PC-3 (cell line): ENCODE measurements around the gene RNF148. TPM values are rescaled to one million over a fixed set of nuclear protein-coding genes. Genes with fewer than 3 reads are reported as not detected.
"Not testable (repeated sequence)": the region's sequence is repeated elsewhere in the genome, so short reads cannot be mapped to it uniquely, and the experiment has no call there.

Experiments used
- ATAC-seq: fragments of 200-7000 bp; cut with Tn5 transposase; 2 replicates; pipeline ENCODE4 v1.9.1; 2020; ENCODE audit warnings: mild to moderate bottlenecking, moderate library complexity
- BruUV-seq: library from RNA; stranded (reverse); fragments of 400-500 nt; replicated peaks from 2 replicates; lab custom pipeline; 2021; lab: Mats Ljungman, UMichigan
- CTCF ChIA-PET: fragments of 300-600 bp; sonication (Branson Sonifier 250); formaldehyde crosslinking; loops from one replicate; lab custom pipeline; 2022; ENCODE audit warnings: antibody characterized with exemption; lab: Charles Lee
- POLR2A ChIA-PET: fragments of 300-600 bp; sonication (Branson Sonifier 250); formaldehyde crosslinking; loops from one replicate; lab custom pipeline; 2022; ENCODE audit warnings: antibody characterized with exemption; ENCODE audit not compliant: unreplicated experiment; lab: Charles Lee
- DNase-seq: peaks from one replicate; pipeline ENCODE4 v3.0.0-alpha.2; 2015
- H2AFZ ChIP-seq: fragments of 300-600 bp; sonication (generic); 2 replicates; pipeline ENCODE4 v1.6.0; 2016; ENCODE audit warnings: antibody characterized with exemption, low read length
- H3F3A ChIP-seq: fragments of 300-600 bp; sonication (generic); one replicate; pipeline ENCODE4 v1.6.0; 2017; ENCODE audit warnings: antibody characterized with exemption, low read length, control low read depth, mild to moderate bottlenecking; ENCODE audit not compliant: unreplicated experiment
- H3K27ac ChIP-seq: fragments of 300-600 bp; sonication (generic); 2 replicates; pipeline ENCODE4 v1.5.1; 2016; ENCODE audit warnings: mild to moderate bottlenecking, low read length
- H3K27me3 ChIP-seq: fragments of 300-600 bp; sonication (generic); 2 replicates; pipeline ENCODE4 v1.6.1; 2016; ENCODE audit warnings: low read length, mixed read lengths
- H3K36me3 ChIP-seq: fragments of 300-600 bp; sonication (generic); 2 replicates; pipeline ENCODE4 v1.6.1; 2016; ENCODE audit warnings: low read depth, mixed run types, low read length, mixed read lengths
- H3K4me1 ChIP-seq: fragments of 300-600 bp; sonication (generic); 2 replicates; pipeline ENCODE4 v1.5.1; 2016; ENCODE audit warnings: low read length; ENCODE audit not compliant: insufficient read depth
- H3K4me2 ChIP-seq: fragments of 300-600 bp; sonication (generic); 2 replicates; pipeline ENCODE4 v1.6.0; 2016; ENCODE audit warnings: low read length
- H3K4me3 ChIP-seq: fragments of 300-600 bp; sonication (generic); 2 replicates; pipeline ENCODE4 v1.5.1; 2016; ENCODE audit warnings: mild to moderate bottlenecking, low read length, mixed read lengths
- H3K79me2 ChIP-seq: fragments of 300-600 bp; sonication (generic); 2 replicates; pipeline ENCODE4 v1.6.1; 2017; ENCODE audit warnings: low read length, mixed read lengths
- H3K9ac ChIP-seq: fragments of 300-600 bp; sonication (generic); 2 replicates; pipeline ENCODE4 v1.6.0; 2016; ENCODE audit warnings: mild to moderate bottlenecking, low read length
- H3K9me2 ChIP-seq: fragments of 300-600 bp; sonication (generic); replicated peaks from 2 replicates; pipeline ENCODE4 v1.6.1; 2016; ENCODE audit warnings: mixed run types, low read length, mixed read lengths
- H3K9me3 ChIP-seq: fragments of 300-600 bp; sonication (generic); 2 replicates; pipeline ENCODE4 v1.6.1; 2016; ENCODE audit warnings: low read length, mixed read lengths
- H4K20me1 ChIP-seq: fragments of 300-600 bp; sonication (generic); 2 replicates; pipeline ENCODE4 v1.6.1; 2016; ENCODE audit warnings: low read length, mixed read lengths
- EZH2 ChIP-seq: fragments of 300-600 bp; sonication (generic); IDR thresholded peaks from one replicate; pipeline ENCODE4 v1.6.1; 2017; ENCODE audit warnings: antibody characterized with exemption, mild to moderate bottlenecking, low read length; ENCODE audit not compliant: unreplicated experiment
- EZH2phosphoT487 ChIP-seq: fragments of 300-600 bp; sonication (generic); IDR thresholded peaks from 2 replicates; pipeline ENCODE4 v1.6.1; 2018; ENCODE audit warnings: mild to moderate bottlenecking, antibody characterized with exemption, low read length, borderline replicate concordance
- intact Hi-C: fragments of 100-400 bp; cut with micrococcal nuclease; formaldehyde crosslinking; loops from 2 replicates; pipeline ENCODE4 v1.9.0; 2023
- total RNA-seq: library from RNA; depleted of rRNA; stranded (reverse); fragments of >200 nt; gene quantifications from 2 replicates; pipeline ENCODE4 v1.2.3, GENCODE V29; 2014
- TF ChIP-seq, protein P1 (sequence below): fragments of 300-600 bp; sonication (generic); conservative IDR thresholded peaks from 2 replicates; pipeline ENCODE4 v1.5.1; 2017; ENCODE audit warnings: antibody characterized with exemption, low read depth, mild to moderate bottlenecking, low read length

Gene RNF148
- total RNA-seq, 1 experiment from 2014 or later: 2.0 TPM

DNA sequence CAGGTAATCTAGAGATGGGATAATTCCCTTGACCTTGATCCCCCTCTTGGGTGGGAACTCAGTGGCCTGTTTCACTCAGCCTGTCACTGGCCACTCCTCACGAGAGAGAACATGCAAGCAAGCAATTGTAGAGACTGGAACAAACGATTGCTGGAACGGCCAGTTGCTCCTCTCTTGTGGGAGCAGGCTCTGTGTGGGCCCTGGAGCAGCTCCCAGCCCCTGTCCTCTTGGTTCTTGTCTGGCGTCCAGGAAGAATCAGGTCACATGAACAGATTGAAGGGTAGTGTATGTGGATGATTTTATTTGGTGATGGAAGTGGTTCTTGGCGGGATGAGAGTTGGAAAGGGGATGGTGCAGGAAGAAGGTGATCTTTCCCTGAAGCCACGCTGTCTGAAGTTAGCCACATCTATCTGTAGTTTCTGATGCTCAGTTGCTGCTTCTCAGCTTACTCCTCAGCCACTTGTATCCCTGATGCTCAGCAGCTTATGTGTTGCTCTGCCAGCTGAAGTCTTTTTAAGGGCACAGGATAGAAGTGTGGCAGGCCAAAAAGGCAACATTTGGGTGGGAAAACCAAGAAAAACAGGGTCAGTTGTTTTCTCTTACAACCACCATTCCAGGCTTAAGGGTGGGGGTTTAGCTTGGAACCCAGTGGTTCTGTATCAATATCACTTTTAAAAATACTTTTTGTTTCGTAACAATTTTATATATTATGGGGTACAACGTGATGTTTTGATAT, 19.7 kb downstream of the RNF148 start:
- intact Hi-C loops: no loop called here
- ChIA-PET POLR2A (no interaction called here), CTCF (no interaction called here)
- Histone ChIP-seq H3K9ac (no peak overlapping the region), H3K27ac (no peak overlapping the region), H3K9me2 (no peaks in the 10 kb centered on the region), H4K20me1 (no peaks in the 10 kb centered on the region), H3K9me3 (no peaks in the 10 kb centered on the region), H3K36me3 (no peaks in the 10 kb centered on the region), H3K4me3 (no peak overlapping the region), H3K4me2 (no peak overlapping the region), H3K4me1 (no peaks in the 10 kb centered on the region; the same call in 1 of the 2 replicates), H3F3A (no peaks in the 10 kb centered on the region), H3K27me3 (no peaks in the 10 kb centered on the region), H3K79me2 (no peaks in the 10 kb centered on the region), H2AFZ (no peak overlapping the region)
- ATAC-seq (no peak), DNase-seq (no peak)
- BruUV-seq: no TSS peak
- TF ChIP-seq, protein P1, sequence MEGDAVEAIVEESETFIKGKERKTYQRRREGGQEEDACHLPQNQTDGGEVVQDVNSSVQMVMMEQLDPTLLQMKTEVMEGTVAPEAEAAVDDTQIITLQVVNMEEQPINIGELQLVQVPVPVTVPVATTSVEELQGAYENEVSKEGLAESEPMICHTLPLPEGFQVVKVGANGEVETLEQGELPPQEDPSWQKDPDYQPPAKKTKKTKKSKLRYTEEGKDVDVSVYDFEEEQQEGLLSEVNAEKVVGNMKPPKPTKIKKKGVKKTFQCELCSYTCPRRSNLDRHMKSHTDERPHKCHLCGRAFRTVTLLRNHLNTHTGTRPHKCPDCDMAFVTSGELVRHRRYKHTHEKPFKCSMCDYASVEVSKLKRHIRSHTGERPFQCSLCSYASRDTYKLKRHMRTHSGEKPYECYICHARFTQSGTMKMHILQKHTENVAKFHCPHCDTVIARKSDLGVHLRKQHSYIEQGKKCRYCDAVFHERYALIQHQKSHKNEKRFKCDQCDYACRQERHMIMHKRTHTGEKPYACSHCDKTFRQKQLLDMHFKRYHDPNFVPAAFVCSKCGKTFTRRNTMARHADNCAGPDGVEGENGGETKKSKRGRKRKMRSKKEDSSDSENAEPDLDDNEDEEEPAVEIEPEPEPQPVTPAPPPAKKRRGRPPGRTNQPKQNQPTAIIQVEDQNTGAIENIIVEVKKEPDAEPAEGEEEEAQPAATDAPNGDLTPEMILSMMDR: no peak
- TF ChIP-seq EZH2phosphoT487 (no peak), EZH2 (no peak)

DNA sequence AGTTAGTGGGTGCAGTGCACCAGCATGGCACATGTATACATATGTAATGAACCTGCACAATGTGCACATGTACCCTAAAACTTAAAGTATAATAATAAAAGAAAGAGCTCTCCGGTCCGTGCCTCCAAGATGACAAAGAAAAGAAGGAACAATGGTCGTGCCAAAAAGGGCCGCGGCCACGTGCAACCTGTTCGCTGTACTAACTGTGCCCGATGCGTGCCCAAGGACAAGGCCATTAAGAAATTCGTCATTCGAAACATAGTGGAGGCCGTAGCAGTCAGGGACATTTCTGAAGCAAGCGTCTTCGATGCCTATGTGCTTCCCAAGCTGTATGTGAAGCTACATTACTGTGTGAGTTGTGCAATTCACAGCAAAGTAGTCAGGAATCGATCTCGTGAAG, 21.5 kb downstream of the RNF148 start:
- H3F3A ChIP-seq, H3K4me3 ChIP-seq, BruUV-seq, H3K27ac ChIP-seq, H2AFZ ChIP-seq, H3K4me1 ChIP-seq, H3K36me3 ChIP-seq, intact Hi-C loops, H3K79me2 ChIP-seq, CTCF ChIA-PET, ATAC-seq, H3K27me3 ChIP-seq, H4K20me1 ChIP-seq, H3K9me3 ChIP-seq, H3K4me2 ChIP-seq, H3K9ac ChIP-seq, H3K9me2 ChIP-seq, POLR2A ChIA-PET, DNase-seq: not testable (repeated sequence)

DNA sequence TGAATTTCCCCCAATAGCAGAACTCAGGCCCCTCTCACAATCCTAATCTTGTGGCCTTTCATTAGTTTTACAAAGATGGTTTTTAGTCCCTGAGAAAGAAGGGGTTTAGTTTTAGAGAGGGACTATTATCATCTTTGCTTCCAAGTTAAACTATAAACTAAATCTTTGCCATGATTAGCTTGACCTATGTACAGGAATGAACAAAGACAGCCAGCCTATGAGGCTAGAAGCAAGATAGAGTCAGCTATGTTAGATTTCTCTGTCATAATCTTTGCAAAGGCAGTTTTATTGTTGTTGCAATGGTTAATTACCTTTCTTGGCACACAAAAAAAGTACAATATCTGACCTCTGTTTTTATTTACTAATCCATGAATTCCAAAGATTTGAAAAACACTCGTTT, 22.9 kb downstream of the RNF148 start:
- Histone ChIP-seq H3K36me3 (no peaks in the 10 kb centered on the region), H3K4me3 (no peak overlapping the region), H3K4me2 (no peak overlapping the region), H3K9me2 (no peaks in the 10 kb centered on the region), H3K4me1 (peaks cover 2% of the 10 kb centered on the region; the same call in 1 of the 2 replicates), H3K9ac (no peak overlapping the region), H4K20me1 (no peaks in the 10 kb centered on the region), H3K27me3 (no peaks in the 10 kb centered on the region), H3K9me3 (no peaks in the 10 kb centered on the region), H3K79me2 (no peaks in the 10 kb centered on the region), H2AFZ (no peak overlapping the region), H3F3A (no peaks in the 10 kb centered on the region), H3K27ac (no peak overlapping the region)
- no peak for TF ChIP-seq EZH2
- TF ChIP-seq, protein P1: no peak
- no peak for TF ChIP-seq EZH2phosphoT487
- no TSS peak for BruUV-seq
- POLR2A ChIA-PET: no interaction called here
- intact Hi-C loops: loop anchor here (10.0 kb wide), 1 partner anchor 205 kb away; the partner anchor contains the start of gene CADPS2
- no peak for ATAC-seq
- CTCF ChIA-PET: interaction anchor here (0.6 kb wide), 1 partner anchor 129 kb away, joined by 3 read pairs; no protein-coding TSS in a partner anchor
- DNase-seq: no peak

DNA sequence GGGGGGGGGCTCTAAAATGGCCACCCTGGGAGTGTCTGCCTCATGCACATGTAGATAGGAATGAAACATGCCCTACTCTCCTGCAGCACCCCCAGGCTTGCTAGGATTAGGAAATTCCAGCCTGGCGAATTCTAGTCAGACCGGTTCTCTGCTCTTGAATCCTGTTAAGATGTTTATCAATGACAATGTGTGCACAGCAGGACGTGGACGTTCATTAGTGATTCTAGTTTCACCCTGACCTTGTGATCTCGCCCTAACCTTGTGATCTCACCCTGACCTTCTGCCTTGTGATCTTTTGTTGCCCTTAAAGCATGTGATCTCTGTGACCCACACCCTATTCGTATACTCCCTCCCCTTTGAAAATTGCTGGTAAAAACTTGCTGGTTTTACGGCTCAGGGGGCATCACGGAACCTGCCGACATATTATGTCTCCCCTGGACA, 23.4 kb downstream of the RNF148 start:
- H3K27ac ChIP-seq, H3K9ac ChIP-seq, CTCF ChIA-PET, H3K27me3 ChIP-seq, POLR2A ChIA-PET, H3K4me2 ChIP-seq, H3K79me2 ChIP-seq, H3K4me1 ChIP-seq, H3K4me3 ChIP-seq, H3K36me3 ChIP-seq, H3F3A ChIP-seq, H3K9me2 ChIP-seq, BruUV-seq, H2AFZ ChIP-seq, H3K9me3 ChIP-seq, ATAC-seq, H4K20me1 ChIP-seq: not testable (repeated sequence)
- peak; percentile 49 for DNase-seq
- intact Hi-C loops: loop anchor here (10.0 kb wide), 1 partner anchor 206 kb away; the partner anchor contains the start of gene CADPS2
